Mesothelial cell of epicardium (in vitro differentiated cells): Measurements from ENCODE around the gene C16orf46. TPM values are rescaled to one million over a fixed set of nuclear protein-coding genes. Genes with fewer than 3 reads are reported as not detected.
"Not testable (repeated sequence)": the region's sequence is repeated elsewhere in the genome, so short reads cannot be mapped to it uniquely, and the experiment has no call there.

Source experiments
- DNase-seq, 2 experiments: peaks; one replicate each; pipeline ENCODE4 v3.0.0; 2021; ENCODE audit warnings: low spot score in 2 of 2; ENCODE audit not compliant: unreplicated experiment in 2 of 2
- H3K27ac Mint-ChIP-seq: 2 replicates; pipeline ENCODE4 v1.8.0; 2021; ENCODE audit warnings: mixed read lengths
- H3K27me3 Mint-ChIP-seq: 2 replicates; pipeline ENCODE4 v1.8.0; 2021; ENCODE audit warnings: low read depth, mixed read lengths
- H3K36me3 Mint-ChIP-seq: 2 replicates; pipeline ENCODE4 v1.8.0; 2021; ENCODE audit warnings: mixed read lengths
- H3K4me1 Mint-ChIP-seq: 2 replicates; pipeline ENCODE4 v1.8.0; 2021; ENCODE audit warnings: mixed read lengths
- H3K4me3 Mint-ChIP-seq: 2 replicates; pipeline ENCODE4 v1.8.0; 2021; ENCODE audit warnings: mild to moderate bottlenecking, moderate library complexity, mixed read lengths
- H3K9me3 Mint-ChIP-seq: 2 replicates; pipeline ENCODE4 v1.8.0; 2021; ENCODE audit warnings: mixed read lengths
- total RNA-seq: library from RNA; stranded (reverse); gene quantifications from 3 replicates; pipeline ENCODE4 v1.2.1, GENCODE V29; 2021
- TF ChIP-seq, protein P1 (sequence below): fragments of 200-600 bp; sonication (generic); IDR thresholded peaks from one replicate; pipeline ENCODE4 v1.5.0; 2021; ENCODE audit warnings: antibody characterized with exemption; ENCODE audit not compliant: unreplicated experiment

C16orf46 gene
- total RNA-seq, 1 donor from 2014 or later = 0.89 TPM

DNA sequence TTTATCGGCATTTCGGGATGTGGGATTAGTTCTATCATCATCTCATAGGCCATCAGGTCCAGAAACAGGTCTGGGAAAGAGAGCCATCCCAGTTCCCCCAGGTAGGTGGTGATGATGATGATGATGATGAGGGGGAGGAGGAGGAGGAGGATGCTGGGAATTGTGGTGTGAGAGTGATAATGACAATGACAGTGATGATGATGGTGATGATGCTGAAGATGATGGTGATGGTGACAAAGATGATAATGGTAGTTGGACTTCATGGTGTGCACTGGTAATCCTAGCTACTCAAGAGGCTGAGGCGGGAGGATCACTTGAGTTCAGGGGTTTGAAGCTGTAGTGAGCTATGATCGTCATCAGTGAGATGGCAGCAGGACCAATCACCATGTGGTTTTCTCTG lies 35.4 kb upstream of the C16orf46 start:
- TF ChIP-seq, protein P1, sequence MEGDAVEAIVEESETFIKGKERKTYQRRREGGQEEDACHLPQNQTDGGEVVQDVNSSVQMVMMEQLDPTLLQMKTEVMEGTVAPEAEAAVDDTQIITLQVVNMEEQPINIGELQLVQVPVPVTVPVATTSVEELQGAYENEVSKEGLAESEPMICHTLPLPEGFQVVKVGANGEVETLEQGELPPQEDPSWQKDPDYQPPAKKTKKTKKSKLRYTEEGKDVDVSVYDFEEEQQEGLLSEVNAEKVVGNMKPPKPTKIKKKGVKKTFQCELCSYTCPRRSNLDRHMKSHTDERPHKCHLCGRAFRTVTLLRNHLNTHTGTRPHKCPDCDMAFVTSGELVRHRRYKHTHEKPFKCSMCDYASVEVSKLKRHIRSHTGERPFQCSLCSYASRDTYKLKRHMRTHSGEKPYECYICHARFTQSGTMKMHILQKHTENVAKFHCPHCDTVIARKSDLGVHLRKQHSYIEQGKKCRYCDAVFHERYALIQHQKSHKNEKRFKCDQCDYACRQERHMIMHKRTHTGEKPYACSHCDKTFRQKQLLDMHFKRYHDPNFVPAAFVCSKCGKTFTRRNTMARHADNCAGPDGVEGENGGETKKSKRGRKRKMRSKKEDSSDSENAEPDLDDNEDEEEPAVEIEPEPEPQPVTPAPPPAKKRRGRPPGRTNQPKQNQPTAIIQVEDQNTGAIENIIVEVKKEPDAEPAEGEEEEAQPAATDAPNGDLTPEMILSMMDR = no peak
- no peaks in the 10 kb centered on the region for H3K4me1 Mint-ChIP-seq
- DNase-seq = no peak
- no peaks in the 10 kb centered on the region for H3K27me3 Mint-ChIP-seq
- H3K36me3 Mint-ChIP-seq = no peaks in the 10 kb centered on the region
- no peak overlapping the region for H3K27ac Mint-ChIP-seq
- H3K4me3 Mint-ChIP-seq = no peak overlapping the region
- no peaks in the 10 kb centered on the region for H3K9me3 Mint-ChIP-seq

DNA sequence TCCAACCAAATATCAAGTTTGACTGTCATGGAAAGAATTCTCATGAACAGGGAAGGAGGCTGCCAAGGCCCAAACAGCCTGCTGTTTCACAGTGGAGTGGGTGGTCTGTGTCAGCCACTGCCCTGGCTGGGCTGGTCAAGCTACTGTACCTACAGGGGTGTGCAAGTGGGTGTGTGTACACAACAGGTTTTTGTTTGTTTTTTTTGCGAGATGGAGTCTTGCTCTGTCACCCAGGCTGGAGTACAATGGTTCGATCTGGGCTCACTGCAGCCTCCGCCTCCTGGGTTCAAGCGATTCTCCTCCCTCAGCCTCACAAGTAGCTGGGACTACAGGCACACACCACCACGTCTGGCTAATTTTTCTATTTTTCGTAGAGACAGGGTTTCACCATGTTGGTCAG lies 32.2 kb upstream of the C16orf46 start:
- not testable (repeated sequence) for H3K27ac Mint-ChIP-seq, DNase-seq, H3K36me3 Mint-ChIP-seq, H3K27me3 Mint-ChIP-seq, H3K9me3 Mint-ChIP-seq, H3K4me3 Mint-ChIP-seq, H3K4me1 Mint-ChIP-seq

DNA sequence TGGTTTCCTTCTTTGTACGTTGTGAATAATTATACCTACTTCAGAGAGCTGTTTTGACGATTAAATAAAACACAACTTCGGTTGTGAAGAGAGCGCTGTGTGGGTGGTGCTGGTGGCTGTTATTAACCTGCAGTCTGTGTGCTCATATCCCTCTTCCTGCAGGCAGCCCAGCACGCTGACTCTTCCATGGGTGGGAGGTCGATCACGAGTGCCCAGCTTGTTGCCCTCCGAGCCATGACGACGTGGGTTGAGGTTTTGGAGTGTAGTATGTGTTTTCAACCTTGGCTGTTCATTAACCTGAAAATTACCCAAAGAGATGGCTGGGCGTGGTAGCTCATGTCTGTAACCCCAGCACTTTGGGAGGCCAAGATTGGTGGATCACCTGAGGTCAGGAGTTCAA lies 30.5 kb upstream of the C16orf46 start:
- Mint-ChIP-seq H3K36me3 (no peaks in the 10 kb centered on the region), H3K4me3 (no peak overlapping the region), H3K9me3 (no peaks in the 10 kb centered on the region), H3K4me1 (no peaks in the 10 kb centered on the region), H3K27ac (no peak overlapping the region), H3K27me3 (no peaks in the 10 kb centered on the region)
- TF ChIP-seq, protein P1 = no peak
- DNase-seq = no peak

DNA sequence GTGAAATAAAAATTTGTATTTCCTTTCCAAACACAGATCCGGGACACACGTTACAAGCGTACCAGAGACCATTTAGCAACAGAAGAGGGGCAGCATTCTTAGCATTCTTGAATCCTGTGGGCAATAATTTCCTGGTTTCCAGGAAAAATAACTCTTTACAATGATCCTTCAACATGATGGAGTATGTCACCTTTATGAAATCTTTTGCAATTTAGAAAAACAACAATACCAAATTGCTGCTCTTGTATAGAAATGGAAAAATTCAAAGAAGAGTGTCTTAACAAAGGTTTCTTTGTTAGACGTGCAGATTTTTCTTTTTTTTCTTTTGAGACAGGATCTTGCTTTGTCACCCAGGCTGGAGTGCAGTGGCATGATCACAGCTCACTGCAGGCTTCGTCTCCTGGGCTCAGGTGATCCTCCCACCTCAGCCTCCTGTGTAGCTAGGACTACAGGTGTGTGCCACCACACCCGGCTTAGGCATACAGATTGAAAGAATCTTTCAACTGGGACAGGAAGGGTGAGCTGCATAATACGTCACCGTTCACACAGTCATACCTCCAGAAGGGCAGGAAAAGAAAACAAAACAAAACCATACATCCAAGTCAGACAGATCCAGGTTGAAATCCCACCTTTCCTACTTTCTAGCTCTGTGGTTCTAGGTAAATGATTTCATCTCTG lies 29.9 kb upstream of the C16orf46 start:
- Mint-ChIP-seq H3K9me3 (no peaks in the 10 kb centered on the region), H3K36me3 (no peaks in the 10 kb centered on the region), H3K27ac (no peak overlapping the region)

DNA sequence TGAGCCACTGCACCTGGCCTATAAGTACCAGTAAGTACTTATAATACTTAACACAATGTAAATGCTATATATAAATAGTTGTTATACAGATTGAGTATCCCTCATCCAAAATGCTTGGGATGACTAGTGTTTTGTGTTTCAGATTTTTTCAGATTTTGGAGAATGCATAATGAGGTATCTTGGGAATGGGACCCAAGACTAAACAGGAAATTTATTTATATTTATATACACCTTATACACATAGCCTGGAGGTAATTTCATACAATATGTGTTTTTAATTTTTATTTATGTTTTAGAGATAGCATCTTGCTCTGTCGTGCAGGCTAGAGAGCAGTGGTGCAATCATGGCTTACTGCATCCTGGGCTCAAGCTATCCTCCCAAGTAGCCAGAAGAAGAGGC lies 28.9 kb upstream of the C16orf46 start:
- TF ChIP-seq, protein P1 = no peak
- H3K9me3 Mint-ChIP-seq = no peaks in the 10 kb centered on the region
- no peak for DNase-seq
- no peak overlapping the region for H3K4me3 Mint-ChIP-seq
- H3K27ac Mint-ChIP-seq = no peak overlapping the region
- no peaks in the 10 kb centered on the region for H3K36me3 Mint-ChIP-seq
- H3K27me3 Mint-ChIP-seq = no peaks in the 10 kb centered on the region
- H3K4me1 Mint-ChIP-seq = no peaks in the 10 kb centered on the region

More for the DNA sequence above, 29.9 kb upstream of the C16orf46 start:
- DNase-seq = no peak
- no peaks in the 10 kb centered on the region for H3K4me1 Mint-ChIP-seq
- TF ChIP-seq, protein P1 = no peak
- no peaks in the 10 kb centered on the region for H3K27me3 Mint-ChIP-seq
- no peak overlapping the region for H3K4me3 Mint-ChIP-seq

DNA sequence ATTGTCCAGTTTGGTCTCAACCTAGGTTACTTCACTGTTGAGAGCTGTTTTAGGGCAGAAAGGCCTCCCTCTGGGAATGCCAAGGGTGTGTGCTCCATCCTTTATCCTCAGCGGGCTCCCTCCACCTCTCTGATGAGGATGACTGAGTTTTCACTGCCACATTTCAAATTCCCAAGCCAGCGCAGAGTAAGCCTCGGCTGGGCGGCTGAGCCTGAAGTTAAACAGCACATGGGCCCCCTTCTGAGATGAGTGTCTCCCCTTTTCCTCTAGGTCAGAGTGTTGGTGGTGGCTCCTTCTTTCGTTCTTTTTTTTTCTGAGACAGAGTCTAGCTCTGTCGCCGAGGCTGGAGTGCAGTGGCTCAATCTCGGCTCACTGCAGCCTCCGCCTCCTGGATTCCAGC lies 24.7 kb upstream of the C16orf46 start:
- no peak overlapping the region for H3K27ac Mint-ChIP-seq
- TF ChIP-seq, protein P1 = no peak
- no peaks in the 10 kb centered on the region for H3K4me1 Mint-ChIP-seq

More for the DNA sequence above, 24.7 kb upstream of the C16orf46 start:
- no peak for DNase-seq
- H3K36me3 Mint-ChIP-seq = no peaks in the 10 kb centered on the region
- no peaks in the 10 kb centered on the region for H3K27me3 Mint-ChIP-seq
- no peak overlapping the region for H3K4me3 Mint-ChIP-seq
- no peaks in the 10 kb centered on the region for H3K9me3 Mint-ChIP-seq
